Measurements from ENCODE around the gene CERS6. TPM values are rescaled to one million over a fixed set of nuclear protein-coding genes. Genes with fewer than 3 reads are reported as not detected.
A peak's percentile ranks its signal among the peaks of the same experiment; 100 is the strongest.

The CERS6 gene
- total RNA-seq, 2 donors from 2014 or later: 8.2 to 8.4 TPM

DNA sequence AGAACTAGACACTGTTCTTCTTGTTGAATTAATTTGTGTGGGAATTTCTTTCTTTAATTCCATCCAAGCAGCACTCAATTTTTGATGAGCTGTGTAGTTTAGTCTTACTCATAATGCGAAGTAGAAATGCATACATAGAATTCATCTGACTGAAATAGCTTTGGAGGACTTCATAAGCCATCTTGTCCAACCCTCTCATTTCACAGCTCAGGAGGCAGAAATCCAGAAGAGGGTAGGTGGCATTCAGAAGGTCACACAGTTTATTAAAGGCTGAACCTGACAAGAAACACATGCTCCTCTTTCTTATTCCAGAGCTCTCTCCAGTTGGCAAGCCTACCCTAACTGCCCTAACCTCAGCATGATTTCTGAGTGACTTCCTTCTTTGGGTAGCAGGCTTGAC, 177.1 kb downstream of the CERS6 start:
- H3K9me3 ChIP-seq (ENCODE audit: control insufficient read depth, low read length, poor library complexity, severe bottlenecking): no peaks in the 10 kb centered on the region
- Mint-ChIP-seq H3K4me3 (no peak overlapping the region), H3K36me3 (ENCODE audit: low read depth) (no peaks in the 10 kb centered on the region), H3K27me3 (no peaks in the 10 kb centered on the region), H3K4me1 (peaks cover 8% of the 10 kb centered on the region), H3K27ac (no peak overlapping the region)
- no peak for ATAC-seq
- no peak for DNase-seq

- no peak for DNase-seq
- H3K4me3 Mint-ChIP-seq: no peak overlapping the region
- no peak for ATAC-seq
- H3K27ac Mint-ChIP-seq: no peak overlapping the region
- H3K9me3 ChIP-seq (ENCODE audit: control insufficient read depth, low read length, poor library complexity, severe bottlenecking): no peaks in the 10 kb centered on the region
- H3K36me3 Mint-ChIP-seq (ENCODE audit: low read depth): no peaks in the 10 kb centered on the region
- H3K4me1 Mint-ChIP-seq: peaks cover 8% of the 10 kb centered on the region
- H3K27me3 Mint-ChIP-seq: no peaks in the 10 kb centered on the region
Observed at GRCh38 chr2:168633895-168634294, 177.8 kb downstream of the CERS6 start.

DNA sequence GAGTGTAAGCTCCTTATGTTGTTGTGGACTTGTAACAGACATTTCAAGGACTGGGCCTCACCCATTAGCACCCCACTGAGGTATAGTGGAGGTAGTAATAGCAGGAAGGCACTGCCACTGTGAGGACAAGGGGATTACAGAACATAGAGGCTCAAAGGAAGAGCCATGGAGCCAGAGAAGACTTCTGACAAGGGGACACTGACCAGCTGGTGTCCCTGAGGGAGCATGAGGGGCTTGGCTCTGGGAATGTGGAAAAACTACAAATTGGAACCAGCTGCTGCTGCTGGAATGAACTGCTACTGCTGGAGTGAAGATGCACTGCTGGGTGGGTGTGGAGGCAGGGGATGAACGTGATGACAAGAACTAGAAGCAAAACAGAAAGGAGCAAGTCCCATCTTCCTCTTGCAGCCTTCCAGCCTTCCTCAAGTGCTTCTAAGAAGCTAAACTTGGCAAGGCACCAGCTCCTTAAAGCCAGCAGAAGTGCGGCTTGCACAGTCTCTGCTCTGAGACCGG, 179.0 kb downstream of the CERS6 start:
- H3K27ac Mint-ChIP-seq: peak overlapping the region; percentile 16

GRCh38 chr2:168639018-168639417, 182.9 kb downstream of the CERS6 start:
- Mint-ChIP-seq H3K4me1 (peaks cover 8% of the 10 kb centered on the region), H3K4me3 (no peak overlapping the region), H3K27me3 (no peaks in the 10 kb centered on the region), H3K27ac (no peak overlapping the region), H3K36me3 (ENCODE audit: low read depth) (no peaks in the 10 kb centered on the region)
- H3K9me3 ChIP-seq (ENCODE audit: control insufficient read depth, low read length, poor library complexity, severe bottlenecking): no peaks in the 10 kb centered on the region
- no peak for DNase-seq
- no peak for ATAC-seq

More for the DNA sequence above, 179.0 kb downstream of the CERS6 start:
- DNase-seq (no peak), ATAC-seq (no peak)
- H3K9me3 ChIP-seq (ENCODE audit: control insufficient read depth, low read length, poor library complexity, severe bottlenecking): no peaks in the 10 kb centered on the region
- Mint-ChIP-seq H3K4me1 (peaks cover 10% of the 10 kb centered on the region), H3K4me3 (no peak overlapping the region), H3K36me3 (ENCODE audit: low read depth) (no peaks in the 10 kb centered on the region), H3K27me3 (no peaks in the 10 kb centered on the region)

DNA sequence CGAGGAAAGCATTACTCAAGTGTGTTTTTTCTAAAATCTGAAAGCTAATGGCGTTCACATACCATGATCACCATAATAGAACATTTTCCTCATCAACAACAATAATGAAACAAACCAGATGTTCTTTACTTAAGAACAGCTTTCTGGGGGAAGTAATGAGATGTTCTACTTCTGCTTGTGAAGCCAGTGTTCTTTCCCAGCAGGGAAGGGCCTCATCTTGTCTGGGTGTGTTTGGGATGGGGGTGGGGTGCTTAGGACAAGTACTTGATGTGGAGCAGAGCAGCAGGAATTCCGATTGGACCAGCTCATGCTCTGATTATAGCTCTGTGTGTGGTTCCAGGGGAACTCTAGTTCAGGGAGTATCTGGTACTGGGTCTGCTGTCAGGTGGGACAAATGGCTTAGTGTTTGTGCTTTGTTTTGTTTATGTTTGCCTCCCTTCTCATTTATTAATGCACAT, 183.4 kb downstream of the CERS6 start:
- no peak for ATAC-seq
- peaks cover 12% of the 10 kb centered on the region for H3K4me1 Mint-ChIP-seq

GRCh38 chr2:168640039-168640438, 184.0 kb downstream of the CERS6 start:
- DNase-seq (no peak), ATAC-seq (no peak)
- peaks cover 12% of the 10 kb centered on the region for H3K4me1 Mint-ChIP-seq
- no peak overlapping the region for H3K4me3 Mint-ChIP-seq
- no peak overlapping the region for H3K27ac Mint-ChIP-seq
- no peaks in the 10 kb centered on the region for H3K27me3 Mint-ChIP-seq
- H3K9me3 ChIP-seq (ENCODE audit: control insufficient read depth, low read length, poor library complexity, severe bottlenecking): no peaks in the 10 kb centered on the region
- no peaks in the 10 kb centered on the region for H3K36me3 Mint-ChIP-seq (ENCODE audit: low read depth)

More for the DNA sequence above, 183.4 kb downstream of the CERS6 start:
- no peaks in the 10 kb centered on the region for H3K36me3 Mint-ChIP-seq (ENCODE audit: low read depth)
- H3K9me3 ChIP-seq (ENCODE audit: control insufficient read depth, low read length, poor library complexity, severe bottlenecking): no peaks in the 10 kb centered on the region
- no peak overlapping the region for H3K27ac Mint-ChIP-seq
- no peak for DNase-seq
- H3K4me3 Mint-ChIP-seq: no peak overlapping the region
- H3K27me3 Mint-ChIP-seq: no peaks in the 10 kb centered on the region

- no peak overlapping the region for H3K27ac Mint-ChIP-seq
- peaks cover 9% of the 10 kb centered on the region for H3K4me1 Mint-ChIP-seq
Observed at GRCh38 chr2:168641636-168642035, 185.6 kb downstream of the CERS6 start.

DNA sequence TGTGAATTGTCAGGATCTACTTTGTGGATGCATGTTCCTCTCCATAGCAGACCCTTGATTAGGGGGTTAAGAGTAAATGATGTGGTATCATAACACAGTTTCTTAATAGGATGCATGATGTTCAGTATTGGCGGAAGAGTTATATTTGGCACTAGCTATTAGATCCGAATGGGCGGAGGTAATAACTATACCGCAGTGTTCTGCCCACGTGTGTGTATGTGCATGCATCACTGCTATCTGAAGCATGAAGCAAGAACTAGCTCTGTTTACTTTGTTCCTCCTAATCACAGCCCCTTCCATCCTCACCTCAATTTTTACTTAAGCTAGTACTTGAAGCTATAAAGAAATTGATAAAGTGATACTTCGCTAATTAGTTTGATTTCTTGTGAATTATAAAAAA, 186.8 kb downstream of the CERS6 start:
- H3K27me3 Mint-ChIP-seq: no peaks in the 10 kb centered on the region
- no peaks in the 10 kb centered on the region for H3K36me3 Mint-ChIP-seq (ENCODE audit: low read depth)
- ATAC-seq (no peak), DNase-seq (no peak)
- no peak overlapping the region for H3K27ac Mint-ChIP-seq
- no peaks in the 10 kb centered on the region for H3K9me3 ChIP-seq (ENCODE audit: control insufficient read depth, low read length, poor library complexity, severe bottlenecking)
- peaks cover 8% of the 10 kb centered on the region for H3K4me1 Mint-ChIP-seq
- no peak overlapping the region for H3K4me3 Mint-ChIP-seq

More at GRCh38 chr2:168641636-168642035, 185.6 kb downstream of the CERS6 start:
- Mint-ChIP-seq H3K4me3 (no peak overlapping the region), H3K27me3 (no peaks in the 10 kb centered on the region), H3K36me3 (ENCODE audit: low read depth) (no peaks in the 10 kb centered on the region)
- ATAC-seq (no peak), DNase-seq (no peak)
- no peaks in the 10 kb centered on the region for H3K9me3 ChIP-seq (ENCODE audit: control insufficient read depth, low read length, poor library complexity, severe bottlenecking)

GRCh38 chr2:168643979-168644378, 187.9 kb downstream of the CERS6 start:
- Mint-ChIP-seq H3K4me1 (peaks cover 8% of the 10 kb centered on the region), H3K4me3 (no peak overlapping the region), H3K27me3 (no peaks in the 10 kb centered on the region), H3K36me3 (ENCODE audit: low read depth) (no peaks in the 10 kb centered on the region), H3K27ac (no peak overlapping the region)
- ATAC-seq (no peak), DNase-seq (no peak)
- H3K9me3 ChIP-seq (ENCODE audit: control insufficient read depth, low read length, poor library complexity, severe bottlenecking): no peaks in the 10 kb centered on the region

GRCh38 chr2:168645696-168646338, 189.7 kb downstream of the CERS6 start:
- no peaks in the 10 kb centered on the region for H3K36me3 Mint-ChIP-seq (ENCODE audit: low read depth)
- ATAC-seq: no peak
- peaks cover 6% of the 10 kb centered on the region for H3K4me1 Mint-ChIP-seq

GRCh38 chr2:168649105-168649504, 193.0 kb downstream of the CERS6 start:
- Mint-ChIP-seq H3K4me1 (peaks cover 2% of the 10 kb centered on the region), H3K36me3 (ENCODE audit: low read depth) (no peaks in the 10 kb centered on the region), H3K4me3 (no peak overlapping the region), H3K27ac (no peak overlapping the region), H3K27me3 (no peaks in the 10 kb centered on the region)
- H3K9me3 ChIP-seq (ENCODE audit: control insufficient read depth, low read length, poor library complexity, severe bottlenecking): no peaks in the 10 kb centered on the region
- no peak for DNase-seq
- no peak for ATAC-seq

More at GRCh38 chr2:168645696-168646338, 189.7 kb downstream of the CERS6 start:
- no peaks in the 10 kb centered on the region for H3K9me3 ChIP-seq (ENCODE audit: control insufficient read depth, low read length, poor library complexity, severe bottlenecking)
- Mint-ChIP-seq H3K27ac (no peak overlapping the region), H3K4me3 (no peak overlapping the region), H3K27me3 (no peaks in the 10 kb centered on the region)
- no peak for DNase-seq

- no peaks in the 10 kb centered on the region for H3K9me3 ChIP-seq (ENCODE audit: control insufficient read depth, low read length, poor library complexity, severe bottlenecking)
- ATAC-seq: no peak
- no peaks in the 10 kb centered on the region for H3K27me3 Mint-ChIP-seq
- no peaks in the 10 kb centered on the region for H3K4me1 Mint-ChIP-seq
- no peak overlapping the region for H3K4me3 Mint-ChIP-seq
- H3K36me3 Mint-ChIP-seq (ENCODE audit: low read depth): no peaks in the 10 kb centered on the region
- no peak overlapping the region for H3K27ac Mint-ChIP-seq
- no peak for DNase-seq
Observed at GRCh38 chr2:168649562-168649961, 193.5 kb downstream of the CERS6 start.

GRCh38 chr2:168650139-168650538, 194.1 kb downstream of the CERS6 start:
- DNase-seq (no peak), ATAC-seq (no peak)
- H3K36me3 Mint-ChIP-seq (ENCODE audit: low read depth): no peaks in the 10 kb centered on the region
- H3K4me3 Mint-ChIP-seq: no peak overlapping the region
- H3K27me3 Mint-ChIP-seq: no peaks in the 10 kb centered on the region
- no peak overlapping the region for H3K27ac Mint-ChIP-seq
- no peaks in the 10 kb centered on the region for H3K9me3 ChIP-seq (ENCODE audit: control insufficient read depth, low read length, poor library complexity, severe bottlenecking)
- no peaks in the 10 kb centered on the region for H3K4me1 Mint-ChIP-seq

GRCh38 chr2:168650781-168651180, 194.7 kb downstream of the CERS6 start:
- Mint-ChIP-seq H3K36me3 (ENCODE audit: low read depth) (no peaks in the 10 kb centered on the region), H3K4me1 (no peaks in the 10 kb centered on the region), H3K27ac (no peak overlapping the region), H3K27me3 (no peaks in the 10 kb centered on the region), H3K4me3 (no peak overlapping the region)
- ATAC-seq: no peak
- no peaks in the 10 kb centered on the region for H3K9me3 ChIP-seq (ENCODE audit: control insufficient read depth, low read length, poor library complexity, severe bottlenecking)
- DNase-seq: no peak
